ENCODE data around the gene PRR7. TPM values are rescaled to one million over a fixed set of nuclear protein-coding genes. Genes with fewer than 3 reads are reported as not detected.

Gene PRR7
- total and polyA plus RNA-seq, 2 of the 13 experiments (the other 11 are each of a cell fraction or from before 2014, with no cell fraction given) = 4.8 to 5.0 TPM

GRCh38 chr5:177425801-177426565 lies 20.6 kb upstream of the PRR7 start (continued):
- no peak for TF ChIP-seq IRF9 (CRISPR knock-in tag; IDR thresholded peaks at IDR 0.05; ENCODE audit: borderline replicate concordance)
- no peak for TF ChIP-seq CCDC6 (CRISPR knock-in tag; IDR thresholded peaks at IDR 0.05)
- TF ChIP-seq JUNB (CRISPR knock-in tag; IDR thresholded peaks at IDR 0.05; ENCODE audit: borderline replicate concordance) = no peak
- TF ChIP-seq ZNF614 (CRISPR knock-in tag; IDR thresholded peaks at IDR 0.05; ENCODE audit: borderline replicate concordance) = no peak
- no peak for TF ChIP-seq ZBTB25 (CRISPR knock-in tag; IDR thresholded peaks at IDR 0.05)
- no peak for TF ChIP-seq ZNF44 (CRISPR knock-in tag; IDR thresholded peaks at IDR 0.05)
- peak; percentile 50 for TF ChIP-seq CEBPZ (IDR thresholded peaks at IDR 0.05; ENCODE audit: low read length)
- no peak for TF ChIP-seq NR2C2 (CRISPR knock-in tag; IDR thresholded peaks at IDR 0.05; ENCODE audit: borderline replicate concordance)
- peak; percentile 78; the same call in 1 of the 2 replicates for TF ChIP-seq ZNF430 (CRISPR knock-in tag; IDR thresholded peaks at IDR 0.05)
- no peak for TF ChIP-seq TCF7 (IDR thresholded peaks at IDR 0.05; ENCODE audit: low read depth)
- TF ChIP-seq PATZ1 (CRISPR knock-in tag; IDR thresholded peaks at IDR 0.05) = peak; percentile 62
- no peak for TF ChIP-seq IKZF1 (IDR thresholded peaks at IDR 0.05)
- TF ChIP-seq POGK (CRISPR knock-in tag; conservative IDR thresholded peaks at IDR 0.05) = 0 out of 2 replicates have a peak, but pooled peaks have one; percentile 21
- no peak for TF ChIP-seq ZNF225 (CRISPR knock-in tag; IDR thresholded peaks at IDR 0.05)
- no peak for TF ChIP-seq SCMH1 (CRISPR knock-in tag; IDR thresholded peaks at IDR 0.05; ENCODE audit: borderline replicate concordance)
- peak; percentile 86; the same call in 1 of the 2 replicates for TF ChIP-seq ATF6 (CRISPR knock-in tag; conservative IDR thresholded peaks at IDR 0.05)
- TF ChIP-seq RXRB (CRISPR knock-in tag; IDR thresholded peaks at IDR 0.05; ENCODE audit: borderline replicate concordance) = no peak; the same call in 1 of the 2 replicates

Data from HepG2 (cell line).